ENCODE results near the gene SNTG2. TPM values are rescaled to one million over a fixed set of nuclear protein-coding genes. Genes with fewer than 3 reads are reported as not detected.

Gene SNTG2
- total and polyA plus RNA-seq, 10 of the 15 experiments (the other 5 are each of a cell fraction or from before 2014, with no cell fraction given) = not detected

DNA sequence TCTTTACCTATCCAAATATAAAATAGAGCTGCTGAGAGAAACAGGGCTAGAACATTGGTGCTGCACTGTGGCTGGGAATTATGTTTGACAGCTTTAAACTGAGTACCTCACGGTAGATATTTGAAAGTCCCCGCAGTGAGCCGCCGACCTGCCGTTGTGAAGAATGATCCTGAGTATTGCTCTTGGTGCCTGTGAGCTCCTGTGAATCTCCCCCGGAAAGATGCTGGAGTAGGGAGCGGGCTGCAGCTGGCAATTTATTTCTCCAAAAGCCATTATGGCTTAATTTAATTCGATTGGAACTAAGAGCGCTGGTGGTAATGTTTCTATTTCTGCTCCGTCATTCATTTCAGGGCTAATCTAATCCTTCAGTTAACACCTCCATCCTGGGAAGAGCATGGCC lies 333.2 kb downstream of the SNTG2 start:
- CTCF ChIA-PET = no interaction called here
- Histone ChIP-seq H3K4me3 (no peak overlapping the region), H3K9ac (ENCODE audit: control insufficient read depth, insufficient read depth, low read length) (no peak overlapping the region), H3K4me2 (ENCODE audit: control insufficient read depth, insufficient read depth) (no peak overlapping the region), H3K27me3 (replicated peaks in 1 of 2; ENCODE audit: control insufficient read depth in 2 of 2, insufficient read depth in 2 of 2, low read length in 1 of 2) (no peaks in the 10 kb centered on the region), H3K79me2 (ENCODE audit: control insufficient read depth, insufficient read depth, low read length) (no peaks in the 10 kb centered on the region), H4K20me1 (ENCODE audit: control insufficient read depth, insufficient read depth) (no peaks in the 10 kb centered on the region), H2AFZ (ENCODE audit: control insufficient read depth, low read depth, low read length) (no peak overlapping the region), H3K36me3 (ENCODE audit: control insufficient read depth in 2 of 2, insufficient read depth in 2 of 2, low read length in 1 of 2) (no peaks in the 10 kb centered on the region), H3K4me1 (ENCODE audit: control insufficient read depth, insufficient read depth, low read length) (no peaks in the 10 kb centered on the region), H3K27ac (ENCODE audit: control insufficient read depth, insufficient read depth) (no peak overlapping the region), H3K9me3 (replicated peaks; ENCODE audit: control insufficient read depth, insufficient read depth, low read length) (no peaks in the 10 kb centered on the region)
- FAIRE-seq = no peak
- no peak for DNase-seq (ENCODE audit: low read depth, low spot score)
- no peak for ATAC-seq
- POLR2A ChIA-PET = no interaction called here
- TF ChIP-seq ZNF207 (IDR thresholded peaks at IDR 0.05; ENCODE audit: borderline replicate concordance) = no peak
- in situ Hi-C loops (cut with MboI) (no loop called here), intact Hi-C loops (cut with micrococcal nuclease; ENCODE audit: unreplicated experiment) (no loop called here)
- WGBS (ENCODE audit: insufficient coverage, insufficient replicate concordance, low lambda C conversion rate, missing lambda C conversion rate) = 58% methylated on average over 10 of the region's 10 CpGs
- BruUV-seq (replicated peaks) = no TSS peak
- SMC1A ChIA-PET (ENCODE audit: uncharacterized antibody, unreplicated experiment) = no interaction called here
- RAD21 ChIA-PET (ENCODE audit: unreplicated experiment) = no interaction called here

- FAIRE-seq = no peak
- no TSS peak for BruUV-seq (replicated peaks)
- Histone ChIP-seq H3K27me3 (replicated peaks in 1 of 2; ENCODE audit: control insufficient read depth in 2 of 2, insufficient read depth in 2 of 2, low read length in 1 of 2) (no peaks in the 10 kb centered on the region), H3K27ac (ENCODE audit: control insufficient read depth, insufficient read depth) (no peak overlapping the region), H3K4me1 (ENCODE audit: control insufficient read depth, insufficient read depth, low read length) (no peaks in the 10 kb centered on the region), H3K36me3 (ENCODE audit: control insufficient read depth in 2 of 2, insufficient read depth in 2 of 2, low read length in 1 of 2) (no peaks in the 10 kb centered on the region), H4K20me1 (ENCODE audit: control insufficient read depth, insufficient read depth) (no peaks in the 10 kb centered on the region), H3K9me3 (replicated peaks; ENCODE audit: control insufficient read depth, insufficient read depth, low read length) (no peaks in the 10 kb centered on the region), H3K4me3 (no peak overlapping the region), H3K79me2 (ENCODE audit: control insufficient read depth, insufficient read depth, low read length) (no peaks in the 10 kb centered on the region), H3K4me2 (ENCODE audit: control insufficient read depth, insufficient read depth) (no peak overlapping the region), H3K9ac (ENCODE audit: control insufficient read depth, insufficient read depth, low read length) (no peak overlapping the region), H2AFZ (ENCODE audit: control insufficient read depth, low read depth, low read length) (no peak overlapping the region)
- 13% methylated on average over 4 of the region's 4 CpGs for WGBS (ENCODE audit: insufficient coverage, insufficient replicate concordance, low lambda C conversion rate, missing lambda C conversion rate)
- in situ Hi-C loops (cut with MboI) (no loop called here), intact Hi-C loops (cut with micrococcal nuclease; ENCODE audit: unreplicated experiment) (no loop called here)
- CTCF ChIA-PET = no interaction called here
- RAD21 ChIA-PET (ENCODE audit: unreplicated experiment) = no interaction called here
- no peak for ATAC-seq
- TF ChIP-seq CHD2 (IDR thresholded peaks at IDR 0.05; ENCODE audit: borderline replicate concordance, low read depth, low read length) = no peak
- no peak for TF ChIP-seq YY1 (IDR thresholded peaks at IDR 0.05; ENCODE audit: low read depth, low read length)
- TF ChIP-seq, protein P1, sequence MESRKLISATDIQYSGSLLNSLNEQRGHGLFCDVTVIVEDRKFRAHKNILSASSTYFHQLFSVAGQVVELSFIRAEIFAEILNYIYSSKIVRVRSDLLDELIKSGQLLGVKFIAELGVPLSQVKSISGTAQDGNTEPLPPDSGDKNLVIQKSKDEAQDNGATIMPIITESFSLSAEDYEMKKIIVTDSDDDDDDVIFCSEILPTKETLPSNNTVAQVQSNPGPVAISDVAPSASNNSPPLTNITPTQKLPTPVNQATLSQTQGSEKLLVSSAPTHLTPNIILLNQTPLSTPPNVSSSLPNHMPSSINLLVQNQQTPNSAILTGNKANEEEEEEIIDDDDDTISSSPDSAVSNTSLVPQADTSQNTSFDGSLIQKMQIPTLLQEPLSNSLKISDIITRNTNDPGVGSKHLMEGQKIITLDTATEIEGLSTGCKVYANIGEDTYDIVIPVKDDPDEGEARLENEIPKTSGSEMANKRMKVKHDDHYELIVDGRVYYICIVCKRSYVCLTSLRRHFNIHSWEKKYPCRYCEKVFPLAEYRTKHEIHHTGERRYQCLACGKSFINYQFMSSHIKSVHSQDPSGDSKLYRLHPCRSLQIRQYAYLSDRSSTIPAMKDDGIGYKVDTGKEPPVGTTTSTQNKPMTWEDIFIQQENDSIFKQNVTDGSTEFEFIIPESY (IDR thresholded peaks at IDR 0.05) = no peak
- no peak for TF ChIP-seq SREBF1 (IDR thresholded peaks at IDR 0.05; ENCODE audit: low read length)
- TF ChIP-seq SMAD1 (IDR thresholded peaks at IDR 0.05; ENCODE audit: low read depth, partially characterized antibody) = no peak
- no peak for TF ChIP-seq ATF7 (IDR thresholded peaks at IDR 0.05; ENCODE audit: low read depth)
- no peak for TF ChIP-seq MEF2B (IDR thresholded peaks at IDR 0.05; ENCODE audit: partially characterized antibody, poor library complexity, severe bottlenecking)
- no peak for TF ChIP-seq NKRF (conservative IDR thresholded peaks at IDR 0.05)
- TF ChIP-seq TARDBP (IDR thresholded peaks at IDR 0.05; ENCODE audit: borderline replicate concordance) = no peak
- SMC1A ChIA-PET (ENCODE audit: uncharacterized antibody, unreplicated experiment) = no interaction called here
- POLR2A ChIA-PET = no interaction called here
- no peak for DNase-seq (ENCODE audit: low read depth, low spot score)
Observed at GRCh38 chr2:1286929-1287328, 336.3 kb downstream of the SNTG2 start.
